HCT116 (cell line): ENCODE results near the gene ABL2. TPM values are rescaled to one million over a fixed set of nuclear protein-coding genes. Genes with fewer than 3 reads are reported as not detected.

Experiments used
- ATAC-seq: fragments of 200-7000 bp; cut with Tn5 transposase; 2 replicates; pipeline ENCODE4 v1.9.1; 2020; ENCODE audit warnings: mild to moderate bottlenecking, moderate library complexity
- BruUV-seq: library from RNA; stranded (reverse); fragments of 400-500 nt; replicated peaks from 2 replicates; lab custom pipeline; 2021; lab: Mats Ljungman, UMichigan
- CTCF ChIA-PET: fragments of 300-600 bp; sonication (Branson Sonifier 250); formaldehyde crosslinking; loops from one replicate; lab custom pipeline; 2021; ENCODE audit warnings: antibody characterized with exemption; lab: Charles Lee
- POLR2A ChIA-PET: fragments of 300-600, 350-600 bp; sonication (Branson Sonifier 250); formaldehyde crosslinking; loops from one replicate; lab custom pipeline; 2021; ENCODE audit warnings: antibody characterized with exemption; lab: Charles Lee
- RAD21 ChIA-PET, 2 experiments: fragments of 300-600 bp; sonication (Branson Sonifier 250); formaldehyde crosslinking; loops; one replicate each; lab custom pipeline; 2023; ENCODE audit warnings: low total read pairs in 2 of 2; ENCODE audit not compliant: uncharacterized antibody in 2 of 2, unreplicated experiment in 2 of 2, low non-redundant PET in 1 of 2; lab: Charles Lee
- DNase-seq: peaks from one replicate; pipeline ENCODE4 v3.0.0-alpha.2; 2010; ENCODE audit warnings: low read depth, low spot score
- H2AFZ ChIP-seq: fragments of 200-600 bp; shearing (Covaris generic), sonication (generic); 2 replicates; pipeline ENCODE4 v1.6.1; 2017; ENCODE audit warnings: low read depth, mixed run types, mixed read lengths, antibody characterized with exemption, low read length; ENCODE audit not compliant: poor library complexity, severe bottlenecking
- H3K27ac ChIP-seq: 2 replicates; pipeline ENCODE4 v1.5.1; 2012; ENCODE audit warnings: low read depth, low read length
- H3K27me3 ChIP-seq: fragments of 200-600 bp; sonication (generic); 2 replicates; pipeline ENCODE4 v1.6.1; 2016; ENCODE audit warnings: mixed run types, low read length, mixed read lengths; ENCODE audit not compliant: insufficient read depth
- H3K36me3 ChIP-seq, 2 experiments: fragments of 200-500 bp in 1 of 2; fragments of 200-600 bp in 1 of 2; sonication (Bioruptor generic) in 1 of 2; sonication (generic) in 1 of 2; 2 replicates each; pipeline versions ENCODE4 v1.5.1 to v1.6.1; 2014 to 2016; ENCODE audit warnings: low read length in 2 of 2, inconsistent platforms in 1 of 2, mixed read lengths in 1 of 2, mixed run types in 1 of 2; ENCODE audit not compliant: insufficient read depth in 2 of 2, control insufficient read depth in 1 of 2
- H3K4me1 ChIP-seq, 2 experiments: fragments of 200-600 bp in 1 of 2; sonication (generic) in 1 of 2; 2 replicates each; pipeline versions ENCODE4 v1.5.1 to v1.6.1; 2012 to 2017; ENCODE audit warnings: low read length in 2 of 2, inconsistent platforms in 1 of 2, mild to moderate bottlenecking in 1 of 2, mixed read lengths in 1 of 2, mixed run types in 1 of 2, moderate library complexity in 1 of 2; ENCODE audit not compliant: insufficient read depth in 2 of 2, control insufficient read depth in 1 of 2
- H3K4me2 ChIP-seq: fragments of 200-600 bp; sonication (generic); 2 replicates; pipeline ENCODE4 v1.6.1; 2017; ENCODE audit warnings: mixed run types, low read length, mixed read lengths
- H3K4me3 ChIP-seq, 2 experiments: fragments of 200-600 bp in 1 of 2; sonication (generic) in 1 of 2; replicated peaks in 1 of 2; 2 replicates each; pipeline ENCODE4 v1.5.1; 2011 to 2016; ENCODE audit warnings: low read length in 2 of 2, control low read depth in 1 of 2, low read depth in 1 of 2, mild to moderate bottlenecking in 1 of 2, mixed read lengths in 1 of 2, mixed run types in 1 of 2
- H3K79me2 ChIP-seq: fragments of 200-600 bp; sonication (generic); 2 replicates; pipeline ENCODE4 v1.6.1; 2017; ENCODE audit warnings: mild to moderate bottlenecking, mixed run types, low read length, moderate library complexity, mixed read lengths; ENCODE audit not compliant: insufficient read depth
- H3K9ac ChIP-seq: fragments of 200-600 bp; sonication (generic); 2 replicates; pipeline ENCODE4 v1.6.1; 2016; ENCODE audit warnings: low read length, mixed read lengths
- H3K9me2 ChIP-seq: fragments of 200-600 bp; sonication (generic), shearing (Covaris generic); 2 replicates; pipeline ENCODE4 v1.6.1; 2017; ENCODE audit warnings: mixed run types, mild to moderate bottlenecking, moderate library complexity; ENCODE audit not compliant: insufficient read depth
- H3K9me3 ChIP-seq, 2 experiments: fragments of 200-500 bp in 1 of 2; fragments of 200-600 bp in 1 of 2; sonication (Bioruptor generic) in 1 of 2; sonication (generic) in 1 of 2; 2 replicates each; pipeline ENCODE4 v1.6.1; 2014 to 2017; ENCODE audit warnings: low read length in 2 of 2, mixed read lengths in 2 of 2, inconsistent platforms in 1 of 2, low read depth in 1 of 2, mild to moderate bottlenecking in 1 of 2, mixed run types in 1 of 2, moderate library complexity in 1 of 2; ENCODE audit not compliant: control insufficient read depth in 1 of 2, insufficient read depth in 1 of 2
- H4K20me1 ChIP-seq: fragments of 200-600 bp; sonication (generic), shearing (Covaris generic); 2 replicates; pipeline ENCODE4 v1.6.1; 2017; ENCODE audit warnings: mixed run types, mild to moderate bottlenecking, moderate library complexity; ENCODE audit not compliant: insufficient read depth
- CTCF ChIP-seq, 3 experiments: fragments of 200-600 bp in 1 of 3; sonication (generic) in 1 of 3; IDR thresholded peaks in 2 of 3; conservative IDR thresholded peaks in 1 of 3; 2 replicates each; pipeline ENCODE4 v1.5.1; 2012 to 2017; ENCODE audit warnings: low read depth in 2 of 3, low read length in 2 of 3, antibody characterized with exemption in 1 of 3, borderline replicate concordance in 1 of 3, control low read depth in 1 of 3, mild to moderate bottlenecking in 1 of 3, mixed read lengths in 1 of 3, mixed run types in 1 of 3, moderate library complexity in 1 of 3; ENCODE audit not compliant: insufficient read depth in 1 of 3
- JUND ChIP-seq: IDR thresholded peaks from 2 replicates; pipeline ENCODE4 v1.6.1; 2012
- REST ChIP-seq: IDR thresholded peaks from 2 replicates; pipeline ENCODE4 v1.6.1; 2012; ENCODE audit warnings: low read depth
- YY1 ChIP-seq: IDR thresholded peaks from 2 replicates; pipeline ENCODE4 v1.6.1; 2011; ENCODE audit warnings: low read length, low read depth, moderate library complexity, mild to moderate bottlenecking; ENCODE audit not compliant: insufficient replicate concordance; ENCODE audit errors: extremely low read depth
- intact Hi-C: fragments of 100-400 bp; cut with micrococcal nuclease; formaldehyde crosslinking; loops from 2 replicates; pipeline ENCODE4 v1.10.0; 2022
- total RNA-seq: library from RNA; stranded (reverse); gene quantifications from one replicate; pipeline ENCODE4 v1.2.1, GENCODE V29; 2021; ENCODE audit not compliant: unreplicated experiment

Gene ABL2
- total RNA-seq, 1 experiment from 2014 or later, result 22.9 TPM

DNA sequence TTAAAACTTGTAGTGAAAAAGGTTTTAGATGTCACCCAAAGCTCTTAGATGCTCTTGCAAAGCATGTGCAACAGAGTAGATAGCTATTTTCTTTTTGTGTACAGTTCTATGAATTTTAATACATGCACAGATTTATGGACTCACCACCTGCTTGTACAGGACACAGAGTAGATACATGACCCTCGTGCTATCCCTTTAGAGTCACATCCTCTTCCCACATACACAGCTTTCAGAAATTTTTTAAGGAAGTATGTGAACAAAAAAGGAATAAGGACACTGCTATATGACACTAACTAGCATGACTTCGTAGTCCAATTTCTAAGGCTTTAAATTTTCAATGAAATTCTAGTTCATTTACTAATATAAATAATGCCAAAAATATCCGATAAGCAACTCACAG is 60.9 kb downstream of the ABL2 start:
- no peaks in the 10 kb centered on the region for H3K9me2 ChIP-seq
- no TSS peak for BruUV-seq
- no peak overlapping the region for H3K9ac ChIP-seq
- H3K36me3 ChIP-seq, result no peaks in the 10 kb centered on the region
- H3K4me1 ChIP-seq, result peaks cover 9 to 13% of the 10 kb centered on the region in 2 experiments
- ChIA-PET POLR2A (no interaction called here), CTCF (no interaction called here), RAD21 (no interaction called here)
- H4K20me1 ChIP-seq, result no peaks in the 10 kb centered on the region
- ATAC-seq (no peak), DNase-seq (no peak)
- H3K4me2 ChIP-seq, result no peak overlapping the region
- intact Hi-C loops, result no loop called here
- no peak overlapping the region for H3K4me3 ChIP-seq
- H3K79me2 ChIP-seq, result peaks cover 61% of the 10 kb centered on the region
- TF ChIP-seq REST, result no peak
- no peak for TF ChIP-seq YY1
- no peak for TF ChIP-seq JUND
- TF ChIP-seq CTCF (IDR thresholded peaks at IDR 0.05 in 2 of 3, conservative IDR thresholded peaks at IDR 0.05 in 1 of 3; ENCODE audit: borderline replicate concordance in 1 of 3, insufficient read depth in 1 of 3, low read depth in 2 of 3, low read length in 2 of 3), result no peak
- no peak overlapping the region for H3K27ac ChIP-seq
- H3K9me3 ChIP-seq, result no peaks in the 10 kb centered on the region
- H3K27me3 ChIP-seq, result no peaks in the 10 kb centered on the region
- H2AFZ ChIP-seq, result no peak overlapping the region
